Right lobe of liver (tissue), 6 donors: ENCODE data around the gene ZMIZ2. TPM values are rescaled to one million over a fixed set of nuclear protein-coding genes. Genes with fewer than 3 reads are reported as not detected.

Source experiments
- ATAC-seq, 4 donors: fragments of 200-7000 bp; cut with Tn5 transposase; one replicate each; pipeline ENCODE4 v1.9.1; 2020; ENCODE audit warnings: mild to moderate bottlenecking in 4 of 4, moderate library complexity in 4 of 4
- DNase-seq, 3 donors: peaks; one replicate each; pipeline ENCODE4 v3.0.0-alpha.2; 2020
- H3K27ac ChIP-seq, 3 donors: fragments of 200-600 bp; one replicate each; pipeline ENCODE4 v1.8.0; 2022
- H3K27me3 ChIP-seq, 2 donors: fragments of 200-600 bp; one replicate each; pipeline ENCODE4 v1.8.0; 2022
- H3K36me3 ChIP-seq, 4 donors: fragments of 200-600 bp; sonication (generic) in 1 of 4; one replicate each; pipeline versions ENCODE4 v1.5.1 to v1.8.0; 2017 to 2022; ENCODE audit warnings: control low read depth in 1 of 4
- H3K4me1 ChIP-seq, 4 donors: fragments of 200-600 bp; sonication (generic) in 1 of 4; one replicate each; pipeline versions ENCODE4 v1.5.1 to v1.8.0; 2017 to 2022; ENCODE audit warnings: control low read depth in 1 of 4
- H3K4me3 ChIP-seq, 3 donors: fragments of 200-600 bp; one replicate each; pipeline ENCODE4 v1.8.0; 2022
- H3K9me3 ChIP-seq, 4 donors: fragments of 200-600 bp; sonication (generic) in 1 of 4; one replicate each; pipeline versions ENCODE4 v1.5.1 to v1.8.0; 2017 to 2022; ENCODE audit warnings: control low read depth in 1 of 4
- POLR2A ChIP-seq: fragments of 450-650 bp; IDR thresholded peaks from one replicate; pipeline ENCODE4 v1.6.1; 2017; ENCODE audit warnings: antibody characterized with exemption, mild to moderate bottlenecking
- WGBS: methylation state at CpG from one replicate; pipeline ENCODE4 v1.1.6; 2018; ENCODE audit warnings: low coverage, low lambda C conversion rate; ENCODE audit not compliant: insufficient coverage; ENCODE audit errors: missing lambda C conversion rate; 5-methylcytosine and 5-hydroxymethylcytosine counted together
- intact Hi-C, 2 donors: fragments of 100-400 bp; cut with DNase I; formaldehyde crosslinking; loops; one replicate each; pipeline versions ENCODE4 v1.11.2 to v1.14.1; 2022
- total RNA-seq, 6 experiments: library from RNA; depleted of rRNA in 2 of 6; stranded (reverse); fragments of >200 nt in 2 of 6; fragmentation: NEBNext Ultra II Directional in 3 of 6; extraction: Animal tissue kit (Norgen Biotek cat#: 25700) in 3 of 6; gene quantifications; one replicate each; pipeline versions ENCODE4 v1.1.0 to v1.2.4, GENCODE V29; 2016 to 2023
- TF ChIP-seq, protein P1 (sequence below), 4 donors: fragments of 200-600 bp in 3 of 4; fragments of 450-650 bp in 1 of 4; IDR thresholded peaks; one replicate each; pipeline versions ENCODE4 v1.5.1 to v1.8.0; 2016 to 2022; ENCODE audit warnings: antibody characterized with exemption in 4 of 4, mild to moderate bottlenecking in 2 of 4
- donor health status: DM: no; HTN: yes; CAD: no.
- donor health status: DM: no; HTN: no; CAD: no.
- donor health status: DM: no; HTN: no; CAD: no.
- donor health status: DM: no; HTN: yes; CAD: no.
- donor health status: DM: no; HTN: yes; CAD: no.

The ZMIZ2 gene
- total RNA-seq, 6 experiments from 2014 or later: 8.6 to 36.3 (median 28.6) TPM

DNA sequence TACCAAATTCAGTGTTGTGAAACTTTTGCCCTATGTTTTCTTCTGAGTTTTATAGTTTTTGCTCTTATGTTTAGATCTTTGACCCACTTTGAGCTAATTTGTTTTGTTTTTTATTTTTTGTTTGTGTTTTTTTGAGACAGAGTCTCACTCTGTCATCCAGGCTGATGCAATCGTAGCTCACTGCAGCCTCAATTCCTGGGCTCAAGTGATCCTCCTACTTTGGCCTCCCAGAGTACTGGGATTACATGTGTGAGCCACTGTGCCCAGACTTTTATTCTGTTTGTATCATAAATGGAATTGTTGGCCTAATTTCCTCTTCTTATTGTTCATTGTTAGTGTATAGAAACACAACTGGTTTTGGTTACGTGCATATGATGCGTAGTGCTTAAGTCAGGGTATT is 43.2 kb upstream of the ZMIZ2 start:
- Histone ChIP-seq H3K36me3 (peaks cover 0 to 21% (median under 1%) of the 10 kb centered on the region in 4 donors), H3K4me3 (no peak overlapping the region), H3K27me3 (no peaks in the 10 kb centered on the region), H3K4me1 (no peaks in the 10 kb centered on the region), H3K27ac (no peak overlapping the region), H3K9me3 (no peaks in the 10 kb centered on the region)
- WGBS: 96% methylated on average over 3 of the region's 3 CpGs
- intact Hi-C loops: no loop called here
- DNase-seq: no peak
- no peak for ATAC-seq
- no peak for TF ChIP-seq POLR2A
- TF ChIP-seq, protein P1, sequence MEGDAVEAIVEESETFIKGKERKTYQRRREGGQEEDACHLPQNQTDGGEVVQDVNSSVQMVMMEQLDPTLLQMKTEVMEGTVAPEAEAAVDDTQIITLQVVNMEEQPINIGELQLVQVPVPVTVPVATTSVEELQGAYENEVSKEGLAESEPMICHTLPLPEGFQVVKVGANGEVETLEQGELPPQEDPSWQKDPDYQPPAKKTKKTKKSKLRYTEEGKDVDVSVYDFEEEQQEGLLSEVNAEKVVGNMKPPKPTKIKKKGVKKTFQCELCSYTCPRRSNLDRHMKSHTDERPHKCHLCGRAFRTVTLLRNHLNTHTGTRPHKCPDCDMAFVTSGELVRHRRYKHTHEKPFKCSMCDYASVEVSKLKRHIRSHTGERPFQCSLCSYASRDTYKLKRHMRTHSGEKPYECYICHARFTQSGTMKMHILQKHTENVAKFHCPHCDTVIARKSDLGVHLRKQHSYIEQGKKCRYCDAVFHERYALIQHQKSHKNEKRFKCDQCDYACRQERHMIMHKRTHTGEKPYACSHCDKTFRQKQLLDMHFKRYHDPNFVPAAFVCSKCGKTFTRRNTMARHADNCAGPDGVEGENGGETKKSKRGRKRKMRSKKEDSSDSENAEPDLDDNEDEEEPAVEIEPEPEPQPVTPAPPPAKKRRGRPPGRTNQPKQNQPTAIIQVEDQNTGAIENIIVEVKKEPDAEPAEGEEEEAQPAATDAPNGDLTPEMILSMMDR (IDR thresholded peaks at IDR 0.05): no peak

GRCh38 chr7:44706788-44707557 is 41.7 kb upstream of the ZMIZ2 start:
- Histone ChIP-seq H3K36me3 (peaks cover 0 to 21% (median under 1%) of the 10 kb centered on the region in 4 donors), H3K4me3 (no peak overlapping the region), H3K4me1 (no peaks in the 10 kb centered on the region), H3K9me3 (no peaks in the 10 kb centered on the region), H3K27ac (no peak overlapping the region), H3K27me3 (no peaks in the 10 kb centered on the region)
- ATAC-seq (no peak), DNase-seq (no peak)
- intact Hi-C loops: no loop called here
- 91% methylated on average over 13 of the region's 20 CpGs for WGBS
- no peak for TF ChIP-seq POLR2A
- TF ChIP-seq, protein P1 (IDR thresholded peaks at IDR 0.05): no peak

- H3K9me3 ChIP-seq: no peaks in the 10 kb centered on the region
- no peak overlapping the region for H3K4me3 ChIP-seq
- no peak for DNase-seq
- TF ChIP-seq POLR2A: no peak
- TF ChIP-seq, protein P1 (IDR thresholded peaks at IDR 0.05): no peak
- WGBS: 96% methylated on average over 4 of the region's 21 CpGs
- H3K27ac ChIP-seq: no peak overlapping the region
- H3K36me3 ChIP-seq: peaks cover 0 to 21% (median under 1%) of the 10 kb centered on the region in 4 donors
- intact Hi-C loops: no loop called here
- no peaks in the 10 kb centered on the region for H3K27me3 ChIP-seq
- ATAC-seq: no peak
- no peaks in the 10 kb centered on the region for H3K4me1 ChIP-seq
Observed at GRCh38 chr7:44707558-44708230, 41.0 kb upstream of the ZMIZ2 start.

DNA sequence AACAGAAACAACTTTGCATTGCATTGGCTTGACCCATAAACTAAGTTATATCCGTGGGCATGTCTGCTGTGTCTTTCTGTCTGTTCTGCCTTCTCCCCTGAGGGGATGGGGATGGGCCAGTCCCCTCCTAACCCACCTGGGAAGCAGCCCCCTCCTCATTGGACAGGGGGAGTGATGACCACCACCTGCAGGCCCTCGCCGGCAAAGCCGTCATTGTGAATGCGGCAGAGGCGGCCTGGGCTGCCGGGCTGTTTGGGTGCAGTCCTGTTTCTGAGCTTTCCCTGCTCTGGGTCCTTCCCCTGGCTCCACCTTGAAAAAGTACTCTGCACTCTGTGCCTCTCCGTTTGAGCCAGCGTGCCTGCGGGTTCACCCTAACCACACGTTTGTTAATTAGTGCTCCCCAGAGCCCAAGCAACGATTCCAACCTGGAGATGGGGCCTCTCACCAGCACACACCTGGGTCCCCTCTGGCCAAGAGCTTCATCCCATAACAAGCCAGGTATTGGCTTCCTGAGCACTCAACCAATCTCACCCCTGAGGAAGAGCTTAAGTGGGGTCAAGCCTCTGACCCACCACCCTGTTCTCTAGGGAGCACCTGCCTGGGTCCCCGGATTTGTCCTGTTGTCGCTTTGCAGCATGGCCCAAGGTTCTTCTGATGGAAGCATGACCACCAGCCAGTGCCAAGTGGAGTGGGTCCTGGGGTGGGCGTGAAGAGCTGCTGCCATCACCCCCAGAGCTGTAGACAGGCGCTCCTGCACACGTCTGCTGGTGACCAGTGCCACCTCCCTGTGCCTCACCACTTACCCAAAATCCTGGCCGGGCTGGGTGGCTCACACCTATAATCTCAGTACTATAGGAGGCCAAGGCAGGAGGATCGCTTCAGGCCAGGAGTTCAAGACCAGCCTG is 39.4 kb upstream of the ZMIZ2 start:
- Histone ChIP-seq H3K4me1 (no peaks in the 10 kb centered on the region), H3K4me3 (no peak overlapping the region), H3K27me3 (no peaks in the 10 kb centered on the region), H3K36me3 (peaks cover 0 to 21% (median under 1%) of the 10 kb centered on the region in 4 donors), H3K27ac (no peak overlapping the region), H3K9me3 (no peaks in the 10 kb centered on the region)
- 68% methylated on average over 3 of the region's 19 CpGs for WGBS
- intact Hi-C loops: no loop called here
- TF ChIP-seq, protein P1 (IDR thresholded peaks at IDR 0.05): no peak
- TF ChIP-seq POLR2A: no peak
- ATAC-seq: no peak
- no peak for DNase-seq
